Right lobe of liver (tissue), 4 donors: ENCODE measurements around the gene MRPL24.

Experiments
- CTCF ChIP-seq, 4 donors: fragments of 200-600 bp in 3 of 4; fragments of 450-650 bp in 1 of 4; IDR thresholded peaks; one replicate each; pipeline versions ENCODE4 v1.5.1 to v1.8.0; 2016 to 2022; ENCODE audit warnings: antibody characterized with exemption in 4 of 4, mild to moderate bottlenecking in 2 of 4
- POLR2A ChIP-seq: fragments of 450-650 bp; IDR thresholded peaks from one replicate; pipeline ENCODE4 v1.6.1; 2017; ENCODE audit warnings: antibody characterized with exemption, mild to moderate bottlenecking
- donor health status: DM: no; HTN: no; CAD: no.
- donor health status: DM: no; HTN: no; CAD: no.
- donor health status: DM: no; HTN: yes; CAD: no.

- TF ChIP-seq CTCF (IDR thresholded peaks at IDR 0.05), result no peak
- no peak for TF ChIP-seq POLR2A
Measured at GRCh38 chr1:156733989-156734584, 6.8 kb downstream of the MRPL24 start.
